HG03175 (cell line): ENCODE measurements around the gene OXSR1.

Experiments used
- ATAC-seq: cut with Tn5 transposase; IDR thresholded peaks from one replicate; pipeline ENCODE4 v1.9.1; 2021; ENCODE audit warnings: mild to moderate bottlenecking, moderate library complexity; ENCODE audit not compliant: unreplicated experiment

OXSR1 gene

DNA sequence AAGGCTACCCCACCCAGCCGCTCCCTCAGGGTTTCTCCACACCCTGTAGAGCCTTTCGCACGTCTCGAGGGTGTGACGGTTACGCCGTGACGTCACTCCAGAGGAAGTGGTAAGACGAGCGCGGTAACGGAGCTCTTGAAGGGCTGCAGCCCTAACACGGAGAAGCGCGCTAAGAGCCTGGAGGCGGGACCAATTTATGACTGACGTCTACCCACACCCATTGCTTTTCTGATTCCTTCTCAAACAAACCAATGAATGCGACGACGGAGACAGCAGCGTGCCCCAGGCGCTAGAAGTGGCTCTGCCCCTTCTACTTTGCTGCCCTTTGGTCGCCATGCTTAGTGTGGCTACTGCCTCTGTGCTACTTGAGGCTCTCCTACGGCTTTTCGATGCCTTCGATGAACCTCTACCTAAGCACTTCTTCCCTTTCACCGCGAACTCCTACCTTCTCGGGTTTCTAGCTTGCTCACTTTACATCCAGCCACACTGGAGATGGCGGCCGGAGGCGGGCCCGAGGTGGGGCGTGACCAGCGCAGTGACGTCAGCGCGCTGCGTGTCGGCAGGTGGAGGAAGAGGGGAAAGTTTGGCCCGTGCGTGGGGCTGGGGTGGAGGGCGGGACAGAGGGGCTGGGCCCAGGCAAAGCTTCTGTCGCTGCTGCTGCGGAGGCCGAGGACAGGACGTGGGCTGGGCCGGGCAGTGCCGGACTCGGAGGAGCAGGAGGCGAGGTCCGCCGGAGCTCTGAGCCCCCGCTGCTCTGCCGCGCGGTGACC lies at the start of gene OXSR1:
OXSR1 (plus strand) TSS at position 586 of the 770 bp plus-strand sequence. CDS start 340 bp downstream, outside the sequence.
- ATAC-seq: peak; percentile 91

DNA sequence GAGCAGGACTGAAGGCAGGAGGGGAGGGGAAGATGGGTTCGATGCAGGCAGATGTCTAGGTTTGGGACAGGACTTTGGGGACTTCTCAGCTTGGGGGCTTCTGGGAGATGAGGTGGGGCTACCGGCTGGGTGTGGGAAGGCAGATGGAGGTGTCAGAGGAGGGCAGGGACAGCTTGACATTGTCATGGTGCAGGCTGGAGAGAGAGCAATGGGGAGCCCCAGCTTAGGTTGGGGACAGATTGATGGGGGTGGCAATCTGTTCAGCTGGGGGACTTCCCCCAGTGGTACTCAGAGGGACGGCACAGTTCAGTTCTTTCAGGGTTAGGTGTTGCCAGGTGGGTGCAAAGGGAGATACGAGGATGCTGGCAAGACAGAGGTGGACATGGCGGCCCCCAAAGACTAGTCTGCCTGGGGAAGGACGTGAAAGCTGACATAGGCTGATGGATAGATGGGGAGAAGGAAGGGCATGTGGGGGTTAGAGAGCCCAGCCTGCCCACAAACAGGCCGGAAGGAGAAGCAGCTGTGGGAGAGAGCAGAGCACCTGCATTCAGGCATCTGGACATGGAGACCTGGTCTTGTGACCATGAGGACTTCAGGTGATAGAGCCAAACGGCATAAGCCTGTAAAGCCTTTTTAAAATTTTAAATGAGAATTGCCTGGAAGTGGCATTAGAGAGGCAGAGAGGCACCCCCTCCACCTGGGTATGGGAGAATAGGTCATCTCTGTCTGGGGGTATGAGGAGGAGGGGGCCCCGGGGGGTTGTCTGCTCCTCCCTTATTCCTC lies 49.5 kb upstream of the OXSR1 start:
- ATAC-seq: no peak

DNA sequence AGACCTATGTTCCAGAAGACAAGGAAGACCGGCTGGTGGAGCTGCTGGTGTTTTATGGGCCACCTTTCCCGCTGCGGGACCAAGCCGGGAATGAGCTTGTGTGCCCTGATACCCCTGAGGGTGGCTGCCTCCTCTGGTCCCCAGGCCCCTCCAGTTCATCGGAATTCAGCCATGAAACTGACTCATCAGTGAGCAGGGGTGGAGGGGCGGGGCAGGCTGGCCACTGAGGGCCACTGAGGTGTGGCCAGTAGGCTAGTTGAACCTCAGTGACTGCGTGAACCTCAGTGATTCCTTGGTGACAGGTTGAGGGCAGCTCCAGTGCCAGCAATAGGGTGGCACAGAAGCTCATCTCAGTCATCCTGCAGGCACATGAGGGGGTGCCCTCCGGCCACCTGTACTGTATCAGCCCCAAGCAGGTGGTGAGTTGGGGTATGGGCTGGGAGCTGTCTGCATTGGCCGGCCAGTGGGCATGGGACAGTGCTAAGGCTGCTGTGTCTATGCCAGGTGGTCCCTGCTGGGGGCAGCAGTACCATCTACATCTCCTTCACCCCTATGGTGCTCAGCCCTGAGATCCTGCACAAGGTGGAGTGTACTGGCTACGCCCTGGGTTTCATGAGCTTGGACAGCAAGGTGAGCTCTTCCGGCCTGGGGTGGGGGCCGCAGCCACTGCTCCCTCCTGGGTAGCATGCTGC lies 48.7 kb upstream of the OXSR1 start:
- no peak for ATAC-seq

DNA sequence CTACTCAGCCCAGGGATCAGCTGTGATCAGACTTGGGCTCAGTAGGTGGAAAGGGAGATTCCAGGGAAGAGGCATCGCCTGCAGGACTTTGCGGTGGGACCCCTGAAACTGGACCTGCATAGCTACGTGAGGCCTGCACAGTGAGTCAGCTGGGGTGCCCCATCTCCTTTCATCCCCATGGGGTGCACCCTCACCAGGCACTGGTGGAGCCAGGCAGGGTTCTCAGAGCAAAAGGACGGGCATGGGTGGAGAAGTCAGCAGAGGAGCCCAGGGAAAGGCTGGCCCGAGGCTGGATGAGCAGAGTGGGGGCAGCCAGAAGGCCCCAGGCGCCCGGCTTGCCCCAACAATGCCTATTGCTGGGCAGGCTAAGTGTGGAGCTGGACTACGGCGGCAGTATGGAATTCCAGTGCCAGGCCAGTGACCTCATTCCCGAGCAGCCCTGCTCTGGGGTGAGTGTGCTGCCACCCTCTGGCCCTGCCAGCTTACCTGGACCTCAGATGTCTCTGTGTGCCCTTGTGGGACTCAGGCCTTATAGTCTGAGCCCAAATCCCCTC lies 48.1 kb upstream of the OXSR1 start:
- no peak for ATAC-seq

DNA sequence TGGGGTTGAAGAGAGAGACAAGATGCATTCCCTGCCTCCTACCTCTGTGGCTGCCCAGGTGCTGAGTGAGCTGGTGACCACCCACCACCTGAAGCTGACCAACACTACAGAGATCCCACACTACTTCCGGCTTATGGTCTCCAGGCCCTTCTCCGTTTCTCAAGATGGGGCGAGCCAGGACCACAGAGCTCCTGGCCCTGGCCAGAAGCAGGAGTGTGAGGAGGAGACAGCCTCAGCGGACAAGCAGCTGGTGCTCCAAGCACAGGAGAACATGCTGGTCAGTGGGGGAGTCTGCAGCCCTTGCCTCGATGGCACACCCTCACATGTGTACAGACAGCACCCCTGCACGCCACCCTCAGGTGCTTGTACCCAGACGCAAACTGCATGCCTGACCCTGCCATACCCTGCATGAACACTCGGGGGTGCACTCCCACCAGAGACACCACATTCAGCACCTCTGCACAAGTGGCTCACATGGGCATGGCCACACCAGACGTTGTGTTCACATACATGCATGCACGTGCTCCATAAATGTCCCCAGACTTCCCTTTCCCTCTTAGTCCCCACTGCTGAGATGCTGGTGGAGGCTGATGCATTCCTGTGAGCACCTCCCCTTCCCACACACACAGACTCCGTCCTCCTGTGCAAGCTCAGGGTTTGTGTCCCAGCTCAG lies 47.5 kb upstream of the OXSR1 start:
- ATAC-seq: peak; percentile 73

DNA sequence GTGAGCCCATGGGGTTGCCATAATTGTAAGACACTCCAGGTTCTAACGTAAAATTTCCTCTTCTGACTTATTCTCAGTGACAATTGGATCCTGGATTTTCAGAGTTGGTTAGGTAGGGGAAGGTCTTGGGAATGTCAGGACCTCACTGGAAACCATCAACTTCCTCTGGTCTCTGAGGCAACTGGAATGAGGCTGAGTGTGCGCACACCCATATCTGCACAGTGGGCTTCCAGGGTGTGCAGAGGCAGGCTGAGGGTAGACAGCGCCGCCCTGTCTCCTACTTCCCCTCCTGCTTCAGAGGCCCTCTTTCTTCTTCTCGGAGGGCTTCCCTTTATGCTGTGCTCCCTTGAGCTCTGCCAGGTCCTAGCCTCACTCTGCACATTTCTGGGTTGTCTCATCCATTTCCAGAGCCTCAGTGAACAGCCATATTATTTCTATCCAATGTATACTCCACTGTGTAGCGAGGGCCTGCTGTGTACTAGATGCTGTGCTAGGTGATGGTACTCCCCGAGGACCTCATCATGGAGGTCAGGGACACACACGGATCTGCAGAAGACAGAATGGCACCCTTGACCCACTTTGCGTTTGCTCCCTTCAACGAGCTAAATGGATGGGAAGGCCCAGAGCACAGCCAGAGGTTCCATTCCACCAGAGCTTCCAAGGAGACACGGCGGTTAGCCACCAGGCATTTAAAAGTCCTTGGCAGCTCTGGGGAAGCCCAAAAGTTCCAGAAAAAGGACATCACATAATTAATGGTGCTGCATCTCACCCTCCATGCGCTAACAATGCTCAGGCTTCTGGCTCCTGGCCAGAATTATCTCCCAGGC lies 46.7 kb upstream of the OXSR1 start:
- no peak for ATAC-seq

DNA sequence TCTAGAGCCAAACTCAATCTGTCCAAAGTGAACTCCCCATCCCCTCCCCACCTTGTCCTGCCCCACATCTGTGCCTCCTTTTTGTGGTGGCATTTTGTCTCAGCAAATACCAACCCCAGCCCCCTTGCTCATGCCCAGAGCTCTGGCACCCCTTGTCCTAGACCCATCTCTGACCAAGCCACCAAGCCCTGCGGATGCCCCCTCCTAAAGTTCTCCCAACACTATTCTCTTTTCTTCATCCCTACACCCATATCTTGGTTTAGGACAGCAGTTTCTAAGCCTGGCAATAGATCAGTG lies 46.1 kb upstream of the OXSR1 start:
- ATAC-seq: no peak

DNA sequence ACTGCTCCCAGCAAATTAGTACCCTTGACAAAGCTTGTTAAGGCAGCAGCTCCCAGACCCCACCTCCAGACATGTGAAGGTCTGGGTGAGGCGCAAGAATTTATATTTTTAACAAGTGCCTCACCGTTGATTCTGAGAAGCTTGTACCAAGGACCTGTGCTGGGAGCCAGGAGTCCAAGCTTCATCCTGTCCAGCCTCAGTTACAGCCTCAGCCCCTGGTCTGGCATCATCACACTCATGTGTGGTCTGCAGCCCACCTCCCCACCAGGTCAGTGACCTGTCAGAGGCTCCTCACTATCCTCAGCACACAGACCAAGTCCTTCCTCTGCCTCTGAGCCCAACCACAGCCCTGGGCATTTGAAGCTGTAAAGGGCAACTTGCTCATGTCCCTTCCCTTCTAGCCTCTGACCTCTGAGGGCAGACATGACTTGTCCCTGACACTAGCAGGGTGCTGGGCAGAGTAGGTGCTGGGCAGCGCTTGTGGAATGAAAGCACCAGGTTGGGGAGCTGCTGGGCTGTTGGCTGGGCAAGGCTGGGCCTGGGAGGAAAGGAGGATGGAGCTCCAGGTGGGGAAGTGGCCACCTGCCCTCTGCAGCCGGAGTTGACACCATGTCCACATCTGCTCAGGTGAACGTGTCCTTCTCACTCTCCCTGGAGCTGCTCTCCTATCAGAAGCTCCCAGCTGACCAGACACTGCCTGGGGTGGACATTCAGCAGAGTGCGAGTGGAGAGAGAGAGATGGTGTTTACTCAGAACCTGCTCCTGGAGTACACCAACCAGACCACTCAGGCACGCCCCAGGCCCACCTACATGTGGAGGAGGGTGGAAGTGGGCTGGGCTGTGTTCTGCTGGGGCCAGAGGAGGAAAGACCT lies 45.3 kb upstream of the OXSR1 start:
- ATAC-seq: no peak

DNA sequence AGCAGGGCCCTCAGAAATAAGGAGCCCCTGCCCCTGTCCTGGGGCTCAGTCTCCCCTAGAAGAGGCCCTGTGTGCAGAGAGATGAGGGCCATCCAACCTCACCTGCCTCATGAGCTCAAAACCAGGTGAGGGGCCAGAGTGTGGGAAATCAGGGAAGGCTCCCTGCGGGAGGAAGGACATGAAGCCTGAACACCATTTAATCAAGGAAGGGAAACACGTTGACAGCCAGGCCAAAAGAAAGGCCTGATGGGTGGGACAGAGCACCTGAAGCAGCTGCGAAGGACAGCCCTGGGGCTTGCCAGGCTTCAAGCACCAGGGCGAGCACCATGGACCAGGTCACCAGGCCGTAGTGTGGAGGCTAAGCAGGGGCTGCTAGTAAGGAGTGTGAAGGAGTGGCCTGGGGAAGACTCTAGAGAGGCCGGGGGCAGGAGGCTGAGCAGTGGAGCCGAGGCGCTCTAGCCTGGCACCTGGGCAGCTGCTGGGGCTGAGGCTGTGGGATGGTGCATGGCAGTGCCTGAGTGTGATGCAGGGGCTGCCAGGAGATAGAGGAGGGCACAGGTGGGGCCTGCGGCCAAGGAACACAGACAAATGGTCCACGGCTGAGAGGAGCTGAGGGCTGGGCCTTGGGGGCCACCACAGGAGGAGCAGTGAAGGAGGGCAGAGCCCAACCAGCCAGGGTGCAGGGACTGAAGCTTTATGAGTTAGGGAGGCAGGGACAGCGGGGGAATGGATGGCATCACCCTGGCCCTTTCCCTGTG lies 44.5 kb upstream of the OXSR1 start:
- ATAC-seq: no peak

DNA sequence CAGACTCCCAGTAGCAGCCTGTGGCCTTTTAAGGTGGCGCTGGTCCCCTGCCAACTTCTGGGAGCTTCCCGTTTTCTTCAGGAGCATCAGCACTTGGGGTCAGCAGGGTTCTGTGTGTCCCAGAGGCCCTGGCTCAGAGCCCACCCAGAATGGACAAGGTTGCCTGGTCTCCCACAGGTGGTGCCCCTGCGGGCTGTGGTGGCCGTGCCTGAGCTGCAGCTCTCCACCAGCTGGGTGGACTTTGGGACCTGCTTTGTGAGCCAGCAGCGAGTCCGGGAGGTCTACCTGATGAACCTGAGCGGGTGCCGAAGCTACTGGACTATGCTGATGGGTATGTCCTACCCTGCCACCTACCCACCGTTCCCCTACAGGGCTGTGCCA lies 43.9 kb upstream of the OXSR1 start:
- no peak for ATAC-seq

DNA sequence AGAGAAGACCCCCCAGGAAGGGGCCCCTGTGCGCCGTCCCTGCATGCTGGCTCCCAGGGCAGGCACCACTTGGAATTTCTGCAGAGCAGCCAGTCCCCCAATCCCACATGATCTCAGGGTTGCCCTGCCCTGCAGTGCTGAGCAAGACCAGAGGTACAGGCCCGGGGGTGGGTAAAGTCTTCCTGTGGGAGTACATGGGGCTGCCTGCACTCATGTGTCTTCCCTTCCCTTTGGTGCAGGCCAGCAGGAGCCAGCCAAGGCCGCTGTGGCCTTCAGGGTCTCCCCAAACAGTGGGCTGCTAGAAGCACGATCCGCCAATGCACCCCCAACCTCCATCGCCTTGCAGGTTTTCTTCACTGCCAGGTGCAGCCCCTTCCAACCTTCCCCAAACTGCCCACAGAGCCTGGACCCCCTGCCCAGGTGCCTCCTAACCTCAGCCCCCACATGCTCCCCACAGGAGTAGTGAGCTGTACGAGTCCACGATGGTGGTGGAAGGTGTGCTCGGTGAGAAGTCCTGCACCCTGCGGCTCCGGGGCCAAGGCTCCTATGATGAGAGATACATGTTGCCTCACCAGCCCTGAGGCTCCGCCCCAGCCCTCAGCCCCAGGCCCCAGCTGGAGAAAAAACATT lies 43.4 kb upstream of the OXSR1 start:
- no peak for ATAC-seq

DNA sequence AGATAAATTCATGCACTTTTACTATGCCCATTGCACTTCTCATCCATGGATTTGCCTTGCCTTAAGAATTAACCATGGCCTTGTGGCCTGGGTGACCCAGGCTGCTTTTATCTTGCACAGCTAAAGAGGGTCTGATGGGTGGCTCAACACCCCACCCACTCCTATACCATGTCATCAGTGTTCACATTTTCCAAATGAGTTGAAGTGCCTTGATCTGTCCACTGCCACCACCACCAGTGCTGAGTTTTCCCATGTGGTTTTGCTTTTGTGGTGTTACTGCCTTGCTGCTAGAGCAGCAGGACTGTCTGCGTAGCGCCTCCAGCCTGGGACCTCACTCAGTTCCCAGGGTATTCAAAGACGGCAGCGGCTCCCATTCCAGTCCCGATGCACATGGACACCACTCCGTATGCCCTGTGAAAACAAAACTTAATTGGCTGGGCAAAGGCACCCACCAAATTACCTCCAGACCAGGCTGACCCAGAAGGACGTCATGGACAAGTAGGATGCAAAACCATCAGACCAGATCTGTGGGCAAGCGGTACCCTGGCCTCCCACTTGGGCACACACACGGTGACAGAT lies 42.5 kb upstream of the OXSR1 start:
- ATAC-seq: no peak

DNA sequence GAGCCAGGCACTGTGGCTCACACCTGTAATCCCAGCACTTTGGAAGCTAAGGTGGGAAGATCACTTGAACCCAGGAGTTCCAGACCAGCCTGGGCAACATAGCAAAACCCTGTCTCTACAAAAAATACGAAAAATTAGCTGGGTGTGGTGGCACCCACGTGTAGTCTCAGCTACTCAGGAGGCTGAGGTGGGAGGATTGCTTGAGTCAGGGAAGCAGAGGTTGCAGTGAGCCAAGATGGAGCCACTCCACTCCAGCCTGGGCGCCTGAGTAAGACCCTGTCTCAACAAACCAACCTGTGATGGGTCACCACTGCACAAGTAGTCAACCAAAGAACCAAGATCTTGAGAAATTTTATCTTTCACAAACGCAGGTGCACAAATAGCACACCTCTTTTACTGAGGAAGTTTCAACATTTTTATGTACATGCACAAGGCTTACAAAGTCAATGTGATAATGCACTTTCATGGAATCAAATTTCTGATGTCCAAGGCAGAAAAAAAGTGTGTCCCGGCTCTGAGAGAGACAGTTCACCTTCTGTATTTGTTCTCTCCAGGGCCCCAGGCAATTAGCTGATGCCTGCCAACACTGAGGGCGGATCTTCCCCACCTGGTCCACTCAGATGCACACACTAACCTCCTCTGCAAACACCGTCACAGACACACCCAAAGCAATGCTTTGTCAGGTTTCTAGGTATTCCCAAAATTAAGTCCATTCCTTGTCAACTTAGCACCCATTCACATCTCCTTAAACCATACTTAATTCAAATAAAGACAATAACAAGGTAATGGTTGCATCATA lies 40.8 kb upstream of the OXSR1 start:
- no peak for ATAC-seq

DNA sequence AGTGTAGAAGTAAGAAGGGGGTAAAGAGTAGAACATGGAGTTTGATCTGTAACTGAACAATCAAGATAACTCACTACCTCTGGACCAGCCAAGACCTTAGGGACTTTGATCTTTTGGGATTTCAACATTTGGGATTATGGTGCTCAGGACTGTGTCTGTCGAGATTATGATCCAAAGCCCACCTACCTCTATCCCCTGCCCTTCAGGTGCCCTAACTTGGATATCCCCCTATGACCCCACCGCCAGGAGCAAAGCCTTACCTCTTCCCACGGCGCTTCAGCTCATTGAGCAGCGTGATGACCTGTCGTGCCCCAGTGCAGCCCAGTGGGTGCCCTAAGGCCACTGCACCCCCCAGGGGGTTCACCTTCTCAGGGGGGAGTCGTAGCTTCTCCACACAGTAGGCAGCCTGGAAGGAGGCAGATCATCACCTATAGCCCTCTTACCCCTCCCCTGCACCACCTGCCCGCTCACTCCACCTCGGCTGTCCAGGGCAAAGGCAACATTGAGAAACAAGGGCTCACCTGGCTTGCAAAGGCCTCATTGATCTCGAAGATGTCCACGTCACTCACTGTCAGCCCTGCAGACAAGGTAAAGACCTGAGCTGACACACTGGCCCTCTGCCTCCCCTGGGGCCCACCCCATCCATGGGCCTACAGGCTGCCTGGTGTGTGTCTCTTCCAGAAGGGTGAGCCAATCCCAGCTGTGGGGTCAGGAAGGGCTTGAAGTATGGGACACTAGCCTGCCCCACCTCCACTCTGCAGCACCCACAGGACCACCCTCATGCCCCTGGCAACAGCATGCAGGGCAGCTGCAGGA lies 39.8 kb upstream of the OXSR1 start:
- no peak for ATAC-seq

DNA sequence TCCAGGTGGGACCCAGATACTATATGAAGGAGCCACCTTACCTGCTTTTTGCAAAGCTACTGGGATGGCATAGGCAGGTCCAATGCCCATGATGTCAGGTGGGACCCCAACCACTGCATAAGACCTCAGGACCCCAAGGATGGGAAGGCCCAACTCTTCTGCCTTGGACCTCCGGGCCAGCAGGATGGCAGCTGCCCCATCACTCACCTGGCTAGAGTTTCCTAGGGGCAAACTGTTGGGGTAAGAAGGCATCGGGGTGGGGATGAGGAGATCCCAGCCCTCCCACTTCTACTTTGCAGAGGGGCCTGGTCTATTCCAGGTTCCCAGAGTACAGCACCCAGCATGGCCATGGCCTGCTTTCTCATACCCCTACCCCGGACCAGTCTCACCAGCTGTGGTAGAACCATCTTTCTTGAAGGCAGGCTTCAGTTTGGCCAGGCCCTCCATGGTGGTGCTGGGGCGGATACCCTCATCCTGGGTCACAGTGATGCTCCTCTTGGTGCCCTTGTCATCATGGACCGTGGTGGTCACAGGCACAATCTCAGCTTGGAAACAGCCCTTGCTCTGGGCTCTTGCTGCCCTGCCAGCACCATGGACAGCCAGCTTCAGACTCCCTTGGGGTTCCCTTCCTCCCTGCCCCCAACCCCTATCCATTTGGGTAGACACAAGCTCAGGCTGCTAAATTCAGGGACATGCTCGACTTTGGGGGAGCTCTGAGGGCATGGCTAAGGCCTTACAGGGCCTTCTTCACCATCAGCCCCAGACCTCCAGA lies 39.0 kb upstream of the OXSR1 start:
- no peak for ATAC-seq
